ENCODE results near the gene AARS2.

The AARS2 gene

DNA sequence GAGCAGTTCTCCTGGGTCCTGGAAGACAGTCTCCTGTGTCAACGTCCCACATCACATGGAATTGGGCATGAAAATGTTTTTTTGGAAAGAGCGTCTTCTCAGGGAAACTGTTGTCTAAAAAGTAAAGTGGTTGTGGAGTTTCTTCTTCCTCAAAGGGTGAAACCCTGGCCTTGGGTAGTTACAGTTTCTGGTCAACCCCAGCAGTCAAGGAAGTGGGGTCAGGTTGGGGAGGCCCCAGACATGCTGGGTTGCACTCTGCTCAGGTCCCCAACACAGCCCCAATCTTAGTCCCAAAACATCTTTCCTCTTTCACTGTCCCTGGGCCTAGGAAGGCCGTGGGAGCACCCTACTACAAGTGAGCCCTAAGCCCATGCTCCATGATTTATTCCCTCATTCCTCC is 46.8 kb downstream of the AARS2 start:
- DNase-seq (ENCODE audit: low read depth) = no peak
- H3K4me3 ChIP-seq (ENCODE audit: low read length) = no peak overlapping the region
- TF ChIP-seq, protein P1, sequence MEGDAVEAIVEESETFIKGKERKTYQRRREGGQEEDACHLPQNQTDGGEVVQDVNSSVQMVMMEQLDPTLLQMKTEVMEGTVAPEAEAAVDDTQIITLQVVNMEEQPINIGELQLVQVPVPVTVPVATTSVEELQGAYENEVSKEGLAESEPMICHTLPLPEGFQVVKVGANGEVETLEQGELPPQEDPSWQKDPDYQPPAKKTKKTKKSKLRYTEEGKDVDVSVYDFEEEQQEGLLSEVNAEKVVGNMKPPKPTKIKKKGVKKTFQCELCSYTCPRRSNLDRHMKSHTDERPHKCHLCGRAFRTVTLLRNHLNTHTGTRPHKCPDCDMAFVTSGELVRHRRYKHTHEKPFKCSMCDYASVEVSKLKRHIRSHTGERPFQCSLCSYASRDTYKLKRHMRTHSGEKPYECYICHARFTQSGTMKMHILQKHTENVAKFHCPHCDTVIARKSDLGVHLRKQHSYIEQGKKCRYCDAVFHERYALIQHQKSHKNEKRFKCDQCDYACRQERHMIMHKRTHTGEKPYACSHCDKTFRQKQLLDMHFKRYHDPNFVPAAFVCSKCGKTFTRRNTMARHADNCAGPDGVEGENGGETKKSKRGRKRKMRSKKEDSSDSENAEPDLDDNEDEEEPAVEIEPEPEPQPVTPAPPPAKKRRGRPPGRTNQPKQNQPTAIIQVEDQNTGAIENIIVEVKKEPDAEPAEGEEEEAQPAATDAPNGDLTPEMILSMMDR (IDR thresholded peaks at IDR 0.05; ENCODE audit: insufficient read depth, low read depth, low read length, missing control alignments) = no peak

DNA sequence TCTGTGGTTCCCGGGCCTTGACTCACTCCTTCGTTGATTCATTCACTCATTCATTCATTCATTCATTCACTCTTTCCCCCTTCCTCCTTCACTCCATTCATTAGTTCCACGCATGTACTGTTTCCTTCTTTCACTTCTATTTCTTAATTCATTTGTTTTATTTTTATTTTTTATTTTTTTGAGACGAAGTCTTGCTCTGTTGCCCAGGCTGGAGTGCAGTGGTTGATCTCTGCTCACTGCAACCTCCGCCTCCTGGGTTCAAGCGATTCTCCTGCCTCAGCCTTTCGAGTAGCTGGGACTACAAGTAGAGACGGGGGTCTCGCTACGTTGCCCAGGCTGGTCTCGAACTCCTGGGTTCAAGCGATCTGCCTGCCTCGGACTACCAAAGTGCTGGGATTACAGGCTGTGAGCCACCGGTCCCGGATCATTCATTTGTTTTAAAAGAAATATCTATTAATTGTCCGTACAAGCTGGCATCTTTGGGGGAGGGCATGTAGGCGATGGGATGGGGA is 47.4 kb downstream of the AARS2 start:
- TF ChIP-seq, protein P1 (IDR thresholded peaks at IDR 0.05; ENCODE audit: insufficient read depth, low read depth, low read length, missing control alignments) = no peak
- H3K4me3 ChIP-seq (ENCODE audit: low read length) = peak overlapping the region; percentile 74
- no peak for DNase-seq (ENCODE audit: low read depth)

DNA sequence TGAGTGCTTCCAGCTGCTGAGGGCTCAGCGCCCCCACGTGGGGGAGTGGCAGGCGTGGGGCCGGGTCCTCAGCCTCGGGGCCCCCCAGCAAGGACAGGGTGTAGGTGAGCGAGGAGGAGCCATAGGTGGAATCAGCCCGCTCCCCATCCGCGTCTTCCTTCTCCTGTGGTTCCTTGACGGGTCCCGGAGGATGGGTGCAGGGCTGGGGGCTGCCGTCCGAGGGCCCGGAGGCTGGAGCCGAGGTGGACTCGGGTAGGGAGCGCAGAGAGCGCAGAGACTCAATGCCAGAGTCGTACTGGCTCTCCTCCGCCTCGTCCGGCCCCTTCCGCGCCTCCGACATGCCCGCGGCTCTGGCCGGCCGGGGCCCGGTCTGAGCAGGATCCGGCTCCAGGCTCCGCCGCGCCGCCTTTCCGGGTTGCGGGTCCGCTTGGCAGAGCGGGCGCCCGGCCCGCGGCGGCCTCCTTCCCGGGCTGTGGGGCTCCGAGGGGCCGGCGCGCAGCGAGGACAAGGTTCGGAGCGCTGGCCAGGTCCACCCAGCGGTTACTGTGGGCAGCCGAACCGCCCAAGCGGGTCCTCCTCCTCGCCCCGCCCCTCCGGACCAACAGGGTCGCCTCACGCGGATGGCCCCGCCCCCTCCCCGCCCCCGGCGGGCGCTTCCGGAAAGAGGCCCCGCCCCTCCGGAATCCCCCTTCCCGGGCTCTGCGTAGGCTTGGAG is 48.0 kb downstream of the AARS2 start, which contains the start of gene NFKBIE:
Gene NFKBIE (minus strand): TSS at position 545 of the 715 bp plus-strand sequence. CDS start 205 bp downstream, at position 340.
- peak; percentile 95 for DNase-seq (ENCODE audit: low read depth)
- TF ChIP-seq, protein P1 (IDR thresholded peaks at IDR 0.05; ENCODE audit: insufficient read depth, low read depth, low read length, missing control alignments) = peak; percentile 24
- H3K4me3 ChIP-seq (ENCODE audit: low read length) = peak within 1 kb of the TSS; percentile 74

DNA sequence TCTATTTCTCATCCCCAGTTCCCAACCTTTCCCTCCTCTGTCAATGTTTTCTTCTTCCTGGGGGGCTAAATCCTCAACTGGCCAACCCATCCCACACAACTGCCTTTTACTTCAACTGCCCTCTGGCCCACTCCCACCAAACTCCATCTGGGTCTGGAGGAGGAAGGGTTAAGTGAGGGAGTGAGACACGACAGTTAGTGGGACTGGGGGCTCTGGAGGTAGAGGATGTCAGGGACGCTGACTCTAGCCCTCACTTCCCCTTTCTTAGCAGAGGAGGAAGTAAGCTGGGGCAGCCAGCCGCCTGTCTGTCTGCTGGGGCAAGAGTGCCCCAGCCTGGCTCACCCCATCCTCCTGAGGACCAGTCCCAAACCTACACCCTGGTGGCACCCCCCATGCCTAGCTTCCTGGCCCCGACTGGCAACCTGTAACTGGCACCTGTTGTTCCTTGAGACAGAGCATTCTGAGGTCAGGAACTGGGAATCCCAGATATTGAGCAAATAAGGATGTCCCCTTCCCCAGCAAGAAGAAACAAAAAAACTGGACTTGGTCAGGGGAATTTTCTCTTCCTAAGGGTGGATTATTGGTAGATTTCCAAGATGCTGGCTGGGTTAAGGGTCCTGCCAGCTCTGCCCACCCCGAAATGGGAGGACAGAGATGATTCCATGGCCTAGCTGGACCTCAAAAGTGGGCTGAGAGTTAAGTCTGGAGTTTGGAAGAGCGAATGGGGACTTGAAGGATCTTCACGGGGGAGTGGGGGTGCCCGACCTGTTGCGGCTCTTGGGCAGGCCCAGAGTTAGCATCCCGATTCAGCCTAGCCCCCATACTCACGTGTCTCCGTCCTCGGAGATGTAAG is 48.8 kb downstream of the AARS2 start:
- TF ChIP-seq, protein P1 (IDR thresholded peaks at IDR 0.05; ENCODE audit: insufficient read depth, low read depth, low read length, missing control alignments) = no peak
- no peak for DNase-seq (ENCODE audit: low read depth)

DNA sequence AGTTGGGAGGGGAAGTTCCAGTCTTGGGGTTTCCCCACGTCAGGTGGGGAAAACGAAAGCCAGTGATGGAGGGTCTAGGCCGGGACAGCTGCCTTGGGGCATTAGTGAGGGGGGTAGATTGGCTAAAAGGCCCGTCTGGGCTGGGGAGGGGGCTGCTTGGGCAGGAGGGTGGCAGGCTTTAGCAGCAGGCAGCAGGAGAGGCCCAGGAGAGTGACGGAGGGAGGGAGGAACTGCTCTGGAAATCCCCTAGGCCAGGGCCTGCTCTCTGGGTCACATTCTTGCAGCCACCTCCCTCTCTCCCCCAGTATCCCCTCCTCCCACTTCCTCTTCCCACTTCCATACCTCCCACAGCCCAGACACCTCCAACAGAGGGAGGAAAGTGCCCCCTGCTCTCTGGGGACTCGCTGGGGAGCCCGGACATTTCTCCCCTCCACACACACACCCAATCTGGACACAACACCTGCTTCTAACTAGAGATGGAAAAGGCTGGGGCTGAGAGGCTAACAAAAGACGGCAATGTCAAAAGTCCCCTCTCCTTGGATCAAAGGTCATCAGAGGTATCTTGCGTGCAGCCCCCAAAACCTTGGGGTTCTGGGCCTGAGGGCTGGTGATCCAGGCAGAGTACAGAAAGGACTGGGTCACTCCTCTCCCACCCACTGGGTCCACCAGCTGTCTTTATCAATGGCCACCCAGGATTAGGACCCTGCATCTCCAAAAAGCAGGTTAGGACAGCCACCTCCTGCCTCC is 49.6 kb downstream of the AARS2 start:
- TF ChIP-seq, protein P1 (IDR thresholded peaks at IDR 0.05; ENCODE audit: insufficient read depth, low read depth, low read length, missing control alignments) = no peak
- H3K4me3 ChIP-seq (ENCODE audit: low read length) = peak overlapping the region; percentile 74
- peak; percentile 44 for DNase-seq (ENCODE audit: low read depth)

More for the DNA sequence above, 48.8 kb downstream of the AARS2 start:
- peak overlapping the region; percentile 74 for H3K4me3 ChIP-seq (ENCODE audit: low read length)

All from epithelial cell of esophagus (primary cell).